ENCODE data around the gene LHFPL6. TPM values are rescaled to one million over a fixed set of nuclear protein-coding genes. Genes with fewer than 3 reads are reported as not detected.

LHFPL6 gene
- polyA plus RNA-seq, 3 donors = 0.14 to 0.59 (median 0.46) TPM

DNA sequence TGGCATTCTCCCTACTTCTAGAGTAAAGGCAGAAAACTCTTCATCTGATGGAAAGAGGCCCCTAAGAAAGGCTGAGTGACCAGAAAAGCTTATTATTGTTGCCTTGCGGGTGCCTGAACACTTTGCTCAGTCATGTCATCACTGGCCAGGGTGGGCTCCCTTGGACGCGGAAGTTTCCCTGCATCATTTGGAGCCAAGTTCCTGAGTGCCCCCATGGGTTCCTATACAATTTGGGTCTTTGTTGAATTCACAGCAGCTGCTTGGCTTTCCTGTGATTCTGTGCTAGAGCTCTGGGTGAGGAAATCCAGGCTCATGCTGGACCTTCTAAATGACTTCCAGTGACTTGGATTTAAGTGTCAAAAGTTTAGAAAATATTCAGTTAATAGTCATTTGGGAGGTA is 232.9 kb downstream of the LHFPL6 start:
- Histone ChIP-seq H3K4me3 (replicated peaks in 1 of 3; ENCODE audit: low read depth in 2 of 3, low read length in 3 of 3) (no peak overlapping the region), H3K27me3 (ENCODE audit: control insufficient read depth in 2 of 2, insufficient read depth in 2 of 2, low read length in 2 of 2) (no peaks in the 10 kb centered on the region), H3K36me3 (replicated peaks in 1 of 2; ENCODE audit: control insufficient read depth in 1 of 2, insufficient read depth in 2 of 2, low read length in 2 of 2) (no peaks in the 10 kb centered on the region), H3K4me2 (replicated peaks; ENCODE audit: extremely low read depth, low read length, poor library complexity, severe bottlenecking) (no peak overlapping the region), H4K20me1 (ENCODE audit: insufficient read depth, low read length) (no peaks in the 10 kb centered on the region), H3K9me3 (replicated peaks in 1 of 2; ENCODE audit: control insufficient read depth in 1 of 2, insufficient read depth in 1 of 2, low read length in 2 of 2) (no peaks in the 10 kb centered on the region), H3K27ac (ENCODE audit: low read depth in 1 of 2, low read length in 2 of 2) (no peak overlapping the region), H3K4me1 (ENCODE audit: control insufficient read depth in 1 of 2, insufficient read depth in 2 of 2, low read length in 2 of 2) (no peaks in the 10 kb centered on the region), H2AFZ (ENCODE audit: insufficient read depth, low read depth, low read length, poor library complexity, severe bottlenecking) (no peak overlapping the region), H3K79me2 (ENCODE audit: insufficient read depth, low read length) (no peaks in the 10 kb centered on the region), H3K9ac (ENCODE audit: insufficient read depth, low read length, poor library complexity, severe bottlenecking) (no peak overlapping the region)
- H3K9me3 Mint-ChIP-seq = peaks cover 0 to 2% (median 0%) of the 10 kb centered on the region in 7 donors
- 100% methylated on average over 3 of the region's 3 CpGs for WGBS (ENCODE audit: insufficient coverage)
- no peaks in the 10 kb centered on the region for H3K4me1 Mint-ChIP-seq
- H3K4me3 Mint-ChIP-seq = no peak overlapping the region
- no peak overlapping the region for H3K27ac Mint-ChIP-seq
- TF ChIP-seq, protein P1, sequence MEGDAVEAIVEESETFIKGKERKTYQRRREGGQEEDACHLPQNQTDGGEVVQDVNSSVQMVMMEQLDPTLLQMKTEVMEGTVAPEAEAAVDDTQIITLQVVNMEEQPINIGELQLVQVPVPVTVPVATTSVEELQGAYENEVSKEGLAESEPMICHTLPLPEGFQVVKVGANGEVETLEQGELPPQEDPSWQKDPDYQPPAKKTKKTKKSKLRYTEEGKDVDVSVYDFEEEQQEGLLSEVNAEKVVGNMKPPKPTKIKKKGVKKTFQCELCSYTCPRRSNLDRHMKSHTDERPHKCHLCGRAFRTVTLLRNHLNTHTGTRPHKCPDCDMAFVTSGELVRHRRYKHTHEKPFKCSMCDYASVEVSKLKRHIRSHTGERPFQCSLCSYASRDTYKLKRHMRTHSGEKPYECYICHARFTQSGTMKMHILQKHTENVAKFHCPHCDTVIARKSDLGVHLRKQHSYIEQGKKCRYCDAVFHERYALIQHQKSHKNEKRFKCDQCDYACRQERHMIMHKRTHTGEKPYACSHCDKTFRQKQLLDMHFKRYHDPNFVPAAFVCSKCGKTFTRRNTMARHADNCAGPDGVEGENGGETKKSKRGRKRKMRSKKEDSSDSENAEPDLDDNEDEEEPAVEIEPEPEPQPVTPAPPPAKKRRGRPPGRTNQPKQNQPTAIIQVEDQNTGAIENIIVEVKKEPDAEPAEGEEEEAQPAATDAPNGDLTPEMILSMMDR (IDR thresholded peaks at IDR 0.05) = no peak
- intact Hi-C loops (cut with micrococcal nuclease) = loop anchor here in 1 of 2 donors (10.0 kb wide), 1 partner anchor 115 kb away; no protein-coding TSS in a partner anchor
- H3K36me3 Mint-ChIP-seq = no peaks in the 10 kb centered on the region
- no peak for DNase-seq
- H3K27me3 Mint-ChIP-seq (ENCODE audit: low read depth in 3 of 3) = peaks cover 0 to 6% (median 2%) of the 10 kb centered on the region in 3 donors

GRCh38 chr13:39369161-39369890 is 233.7 kb downstream of the LHFPL6 start:
- Histone ChIP-seq H3K79me2 (ENCODE audit: insufficient read depth, low read length) (no peaks in the 10 kb centered on the region), H3K9ac (ENCODE audit: insufficient read depth, low read length, poor library complexity, severe bottlenecking) (no peak overlapping the region), H3K27me3 (ENCODE audit: control insufficient read depth in 2 of 2, insufficient read depth in 2 of 2, low read length in 2 of 2) (no peaks in the 10 kb centered on the region), H3K4me1 (ENCODE audit: control insufficient read depth in 1 of 2, insufficient read depth in 2 of 2, low read length in 2 of 2) (no peaks in the 10 kb centered on the region), H4K20me1 (ENCODE audit: insufficient read depth, low read length) (no peaks in the 10 kb centered on the region), H3K4me2 (replicated peaks; ENCODE audit: extremely low read depth, low read length, poor library complexity, severe bottlenecking) (no peak overlapping the region), H2AFZ (ENCODE audit: insufficient read depth, low read depth, low read length, poor library complexity, severe bottlenecking) (no peak overlapping the region), H3K27ac (ENCODE audit: low read depth in 1 of 2, low read length in 2 of 2) (no peak overlapping the region), H3K4me3 (replicated peaks in 1 of 3; ENCODE audit: low read depth in 2 of 3, low read length in 3 of 3) (no peak overlapping the region), H3K36me3 (replicated peaks in 1 of 2; ENCODE audit: control insufficient read depth in 1 of 2, insufficient read depth in 2 of 2, low read length in 2 of 2) (no peaks in the 10 kb centered on the region), H3K9me3 (replicated peaks in 1 of 2; ENCODE audit: control insufficient read depth in 1 of 2, insufficient read depth in 1 of 2, low read length in 2 of 2) (no peaks in the 10 kb centered on the region)
- WGBS (ENCODE audit: insufficient coverage) = no CpG with 5 or more reads among the region's 1 CpG
- Mint-ChIP-seq H3K27ac (no peak overlapping the region), H3K36me3 (no peaks in the 10 kb centered on the region), H3K4me1 (no peaks in the 10 kb centered on the region), H3K27me3 (ENCODE audit: low read depth in 3 of 3) (peaks cover 0 to 3% (median 0%) of the 10 kb centered on the region in 3 donors), H3K4me3 (no peak overlapping the region), H3K9me3 (peaks cover 0 to 2% (median 0%) of the 10 kb centered on the region in 7 donors)
- TF ChIP-seq, protein P1 (IDR thresholded peaks at IDR 0.05) = no peak
- DNase-seq = no peak
- intact Hi-C loops (cut with micrococcal nuclease) = no loop called here

Data from CD14-positive monocyte (primary cell).